Measurements from ENCODE around the gene ATXN1.

GRCh38 chr6:16321341-16321710, 439.9 kb downstream of the ATXN1 start:
- no peak for TF ChIP-seq GATA1 (IDR thresholded peaks at IDR 0.05; ENCODE audit: low read depth, low read length)
- TF ChIP-seq POLR2A (IDR thresholded peaks at IDR 0.05; ENCODE audit: low read length): no peak
